Effector CD4-positive, alpha-beta T cell (primary cell): ENCODE measurements around the gene CHST12.
"Not testable (repeated sequence)": the region's sequence is repeated elsewhere in the genome, so short reads cannot be mapped to it uniquely, and the experiment has no call there.

ENCODE experiments used
- DNase-seq: peaks from one replicate; pipeline ENCODE4 v3.0.0-alpha.2; 2020

The CHST12 gene

DNA sequence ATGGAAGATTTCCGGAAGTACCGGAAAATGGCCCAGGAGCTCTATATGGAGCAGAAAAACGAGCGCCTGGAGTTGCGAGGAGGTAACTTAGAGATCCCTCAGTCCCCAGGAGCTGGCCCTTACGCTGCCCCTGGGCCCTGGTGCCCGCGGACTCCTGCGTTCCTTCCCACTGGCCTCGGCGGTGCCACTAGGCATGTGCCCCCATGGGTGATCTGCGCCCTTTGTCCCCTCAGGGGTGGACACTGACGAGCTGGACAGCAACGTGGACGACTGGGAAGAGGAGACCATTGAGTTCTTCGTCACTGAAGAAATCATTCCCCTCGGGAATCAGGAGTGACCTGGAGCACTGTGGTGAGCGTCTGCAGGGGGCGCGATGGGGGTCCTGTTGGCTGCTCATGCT is 24.2 kb upstream of the CHST12 start:
- DNase-seq = no peak

DNA sequence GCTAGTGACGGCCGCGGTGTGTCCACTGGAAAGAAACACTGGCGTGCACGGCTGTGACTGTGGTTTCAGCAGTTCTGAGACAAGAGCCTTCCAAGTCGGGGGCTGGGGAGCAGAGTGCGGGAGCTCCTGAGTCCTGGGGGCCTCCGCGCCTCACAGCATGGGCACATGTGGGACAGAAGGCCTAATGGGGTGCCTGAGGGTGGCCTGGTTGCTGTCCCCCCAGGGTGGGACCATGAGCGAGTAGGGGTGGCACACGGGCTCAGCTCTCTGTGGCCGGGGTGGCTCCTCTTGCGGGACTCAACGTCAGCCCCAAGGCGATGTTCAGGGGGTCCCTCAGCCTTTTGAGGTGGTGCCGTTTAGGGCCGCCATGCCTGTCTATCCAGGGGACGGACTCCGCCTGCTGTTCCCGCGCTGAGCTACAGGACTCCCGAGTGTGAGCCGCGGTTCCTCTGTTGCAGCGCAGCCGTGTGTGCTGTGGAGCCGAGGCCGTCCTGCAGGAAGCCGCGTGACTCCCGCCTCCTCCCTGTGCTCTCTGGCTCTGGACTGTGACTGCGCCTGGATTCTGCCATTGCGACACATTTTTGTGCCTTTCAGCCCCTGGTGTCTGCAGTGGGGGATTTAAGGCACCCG is 23.5 kb upstream of the CHST12 start:
- DNase-seq = no peak

GRCh38 chr7:2380461-2380860 is 22.9 kb upstream of the CHST12 start:
- no peak for DNase-seq

GRCh38 chr7:2381227-2381626 is 22.2 kb upstream of the CHST12 start:
- no peak for DNase-seq

DNA sequence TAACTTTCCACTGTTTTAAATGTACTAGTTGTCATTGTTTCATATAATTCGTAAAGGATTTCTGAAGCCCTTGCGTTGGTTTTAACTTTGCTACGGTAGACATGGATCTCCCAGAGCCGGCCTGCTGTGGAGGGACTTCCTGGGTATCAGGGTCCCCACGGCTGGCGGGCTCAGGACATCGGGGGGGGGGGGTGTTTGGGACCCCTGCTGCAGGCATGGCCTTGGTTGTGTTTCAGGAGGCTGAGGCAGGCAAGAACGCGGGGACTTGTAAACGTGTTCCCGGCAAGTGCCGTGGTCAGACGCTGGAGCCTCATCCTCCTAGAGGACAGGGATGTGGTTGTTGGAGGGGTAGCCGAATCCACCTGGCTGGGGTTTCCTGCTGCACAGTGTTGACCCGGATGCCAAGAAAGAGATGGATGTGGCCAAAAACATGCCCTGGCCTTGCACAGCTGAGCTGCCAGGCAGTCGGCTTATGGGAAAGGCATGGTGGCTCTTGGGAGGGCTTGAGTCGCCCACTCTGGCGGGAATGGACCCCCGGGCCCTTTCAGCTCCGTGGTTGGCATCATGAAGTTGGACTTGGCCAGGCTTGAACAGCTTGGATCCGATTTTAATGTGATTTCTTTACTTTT is 21.4 kb upstream of the CHST12 start:
- no peak for DNase-seq

- DNase-seq = no peak
These were observed 19.7 kb upstream of the CHST12 start for GRCh38 chr7:2383543-2384274.

GRCh38 chr7:2384354-2385243 is 18.8 kb upstream of the CHST12 start:
- no peak for DNase-seq

GRCh38 chr7:2386122-2386521 is 17.3 kb upstream of the CHST12 start:
- DNase-seq = not testable (repeated sequence)

DNA sequence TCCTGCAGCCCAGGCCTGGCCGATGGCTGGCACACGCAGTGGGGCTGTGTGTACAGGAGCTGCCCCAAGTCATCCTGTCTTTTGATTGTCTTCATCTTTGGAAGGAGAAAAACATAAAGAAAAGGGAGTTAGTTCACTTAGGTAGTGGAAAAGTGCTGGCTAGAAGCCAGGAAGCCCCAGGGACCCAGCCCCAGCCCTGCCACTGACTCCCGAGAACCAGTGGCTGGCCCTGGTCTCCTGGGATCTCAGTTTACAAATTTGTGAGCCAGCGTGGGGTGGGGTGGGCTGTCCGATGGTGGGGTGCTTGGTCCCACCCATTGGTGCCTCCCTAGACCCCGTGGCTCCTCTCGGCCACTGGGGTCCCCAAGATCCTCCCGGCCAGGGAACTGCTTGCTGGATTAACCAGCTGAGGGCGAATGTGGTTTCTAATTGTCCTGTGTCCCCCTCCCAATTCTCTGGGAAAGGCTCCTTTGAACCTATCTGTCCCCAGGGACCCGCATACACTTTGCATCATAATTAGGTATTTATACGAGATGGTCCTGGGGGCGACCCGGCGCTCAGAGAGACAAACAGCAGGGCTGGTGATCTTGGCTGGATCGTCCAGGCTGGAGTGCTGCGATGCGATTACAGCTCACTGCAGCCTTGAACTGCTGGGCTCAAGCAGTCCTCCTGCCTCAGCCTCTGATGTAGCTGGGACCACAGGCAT is 16.3 kb upstream of the CHST12 start:
- no peak for DNase-seq

GRCh38 chr7:2387897-2388636 is 15.3 kb upstream of the CHST12 start:
- DNase-seq = no peak

- DNase-seq = no peak
These were observed 14.8 kb upstream of the CHST12 start for GRCh38 chr7:2388637-2388954.

DNA sequence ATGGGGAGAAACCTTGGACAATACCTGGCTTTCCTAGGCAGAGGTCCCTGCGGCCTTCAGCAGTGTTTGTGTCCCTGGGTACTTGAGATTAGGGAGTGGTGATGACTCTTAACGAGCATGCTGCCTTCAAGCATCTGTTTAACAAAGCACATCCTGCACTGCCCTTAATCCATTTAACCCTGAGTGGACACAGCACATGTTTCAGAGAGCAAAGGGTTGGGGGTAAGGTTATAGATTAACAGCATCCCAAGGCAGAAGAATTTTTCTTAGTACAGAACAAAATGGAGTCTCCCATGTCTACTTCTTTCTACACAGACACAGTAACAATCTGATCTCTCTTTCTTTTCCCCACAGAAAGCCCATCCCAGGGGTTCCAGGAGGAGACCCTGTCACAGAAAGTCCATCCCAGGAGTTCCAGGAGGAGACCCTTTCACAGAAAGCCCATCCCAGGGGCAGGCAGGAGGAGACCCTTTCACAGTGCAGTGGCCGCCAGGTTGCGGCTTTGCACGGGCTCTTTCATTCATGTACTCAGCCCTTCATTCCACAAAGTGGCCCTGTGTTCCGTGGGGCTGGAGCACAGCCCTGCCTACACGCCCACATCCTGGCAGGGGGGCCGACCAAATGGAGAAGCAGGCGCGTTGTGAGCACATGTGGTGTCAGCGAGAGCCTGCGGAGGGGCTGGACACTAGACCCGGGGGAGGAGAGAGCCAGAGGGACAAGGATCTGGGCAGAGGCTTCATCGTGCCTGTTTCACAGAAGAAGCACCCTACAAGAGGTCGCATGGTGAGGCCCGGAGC is 13.2 kb upstream of the CHST12 start:
- not testable (repeated sequence) for DNase-seq

DNA sequence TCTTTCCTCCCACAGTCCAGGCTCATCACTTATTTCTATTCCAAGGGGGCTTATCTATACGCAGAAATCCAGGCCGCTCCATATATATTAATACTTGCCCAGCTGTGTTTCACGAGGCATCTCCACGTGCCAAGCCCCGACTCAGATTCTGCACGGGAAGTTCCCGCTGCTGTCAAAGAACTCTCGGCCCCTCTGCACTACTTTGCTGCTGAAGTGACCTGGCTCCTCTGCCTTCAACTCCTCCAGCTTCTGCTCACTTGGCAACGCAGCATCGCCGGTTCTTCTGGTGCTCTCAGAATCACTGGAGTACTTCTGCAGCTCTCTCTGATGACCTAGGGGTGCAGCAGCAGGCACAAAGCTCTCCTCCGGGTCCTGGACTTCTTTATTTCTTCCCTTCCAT is 9.7 kb upstream of the CHST12 start:
- DNase-seq = no peak

DNA sequence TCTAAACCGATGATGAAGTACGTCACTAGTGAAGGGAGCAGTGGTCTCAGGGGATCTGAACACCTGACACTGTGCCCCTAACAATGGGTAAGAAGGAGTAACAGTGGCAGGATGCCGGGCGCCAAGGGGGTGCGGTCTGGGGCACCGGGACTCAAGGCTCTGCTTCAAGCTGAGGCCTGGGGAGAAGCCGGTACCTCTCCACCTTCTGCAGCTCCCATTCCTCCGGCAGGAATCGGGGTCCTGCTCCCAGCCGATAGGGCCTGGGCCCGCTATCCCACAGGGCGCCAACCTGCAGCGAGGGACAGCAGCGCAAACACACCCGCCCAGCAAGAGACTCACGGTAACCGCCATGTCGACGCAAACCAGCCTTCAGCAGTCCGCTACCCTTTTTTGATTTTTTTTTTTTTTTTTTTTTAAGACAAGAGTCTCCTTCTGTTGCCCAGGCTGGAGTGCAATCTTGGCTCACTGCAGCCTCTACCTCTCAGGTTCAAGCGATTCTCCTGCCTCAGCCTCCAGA is 8.8 kb upstream of the CHST12 start:
- no peak for DNase-seq

- DNase-seq = no peak
These were observed 4.9 kb upstream of the CHST12 start for GRCh38 chr7:2398506-2398905.

DNA sequence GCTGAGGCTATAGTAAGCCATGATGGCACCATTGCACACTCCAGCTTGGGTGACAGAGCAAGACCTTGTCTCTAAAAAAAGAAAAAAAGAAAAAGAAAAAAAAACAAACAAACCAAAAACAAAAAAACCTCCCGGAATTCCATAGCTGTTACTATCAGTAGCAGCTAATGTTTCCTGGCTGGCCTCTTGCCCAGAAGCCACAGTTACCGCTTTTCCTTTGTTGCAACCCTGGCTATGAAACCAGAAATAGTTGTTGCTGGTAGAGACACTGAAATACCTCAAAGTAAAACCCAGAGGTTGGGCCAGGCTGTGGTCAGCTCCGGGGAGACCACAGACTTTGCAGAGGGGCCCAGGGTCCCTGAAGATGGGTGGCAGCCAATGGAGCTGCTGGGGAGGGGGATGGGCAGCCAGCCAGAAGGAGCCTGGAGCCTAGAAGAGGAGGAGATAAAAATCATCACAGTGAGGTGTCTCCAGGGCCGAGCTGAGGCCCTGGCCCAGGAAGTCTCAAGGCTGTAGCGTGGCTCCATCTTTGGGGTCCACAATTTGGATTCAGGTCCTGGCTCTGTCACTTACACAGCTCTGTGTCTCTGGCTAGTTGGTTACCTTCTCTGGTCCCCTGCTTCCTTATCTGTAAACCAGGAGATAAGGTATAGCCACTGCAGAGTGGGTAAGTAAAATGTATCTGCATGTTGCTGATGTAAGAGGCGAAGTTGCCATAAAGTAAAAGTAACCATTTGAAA is 3.4 kb upstream of the CHST12 start:
- no peak for DNase-seq

DNA sequence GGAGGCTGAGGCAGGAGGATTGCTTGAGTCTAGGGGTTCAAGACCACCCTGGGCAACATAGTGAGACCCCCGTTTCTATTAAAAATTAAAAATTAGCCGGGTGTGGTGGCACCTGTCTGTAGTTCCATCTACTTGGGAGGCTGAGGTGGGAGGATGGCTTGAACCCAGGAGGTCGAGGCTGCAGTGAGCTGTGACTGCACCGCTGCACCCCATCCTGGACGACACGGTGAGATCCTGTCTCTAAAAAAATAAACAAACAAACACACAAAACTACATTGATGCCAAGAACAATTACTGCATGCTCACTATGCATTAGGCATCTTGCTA is 761 bp upstream of the CHST12 start:
- DNase-seq = no peak

GRCh38 chr7:2403718-2404648 is 572 bp downstream of the CHST12 start:
- DNase-seq = peak; percentile 17

- DNase-seq = no peak
These were observed 1.3 kb downstream of the CHST12 start for GRCh38 chr7:2404714-2405119.
